Vagina (tissue), 2 donors: Measurements from ENCODE around the gene TES.

Experiments used
- CTCF ChIP-seq, 3 experiments: fragments of 450-650 bp in 2 of 3; fragments of 200-600 bp in 1 of 3; sonication (generic) in 1 of 3; IDR thresholded peaks; one replicate each; pipeline ENCODE4 v1.5.1; 2017 to 2019; ENCODE audit warnings: antibody characterized with exemption in 3 of 3, mild to moderate bottlenecking in 2 of 3, moderate library complexity in 2 of 3
- POLR2A ChIP-seq, 2 donors: fragments of 450-650 bp; IDR thresholded peaks; one replicate each; pipeline ENCODE4 v1.6.1; 2017; ENCODE audit warnings: antibody characterized with exemption in 2 of 2, mild to moderate bottlenecking in 2 of 2, moderate library complexity in 2 of 2
- POLR2AphosphoS5 ChIP-seq, 2 donors: sonication (generic); formaldehyde crosslinking; IDR thresholded peaks; one replicate each; pipeline ENCODE4 v1.9.0; 2017; ENCODE audit warnings: antibody characterized with exemption in 2 of 2, mild to moderate bottlenecking in 2 of 2, low read depth in 1 of 2; ENCODE audit not compliant: insufficient read depth in 1 of 2

DNA sequence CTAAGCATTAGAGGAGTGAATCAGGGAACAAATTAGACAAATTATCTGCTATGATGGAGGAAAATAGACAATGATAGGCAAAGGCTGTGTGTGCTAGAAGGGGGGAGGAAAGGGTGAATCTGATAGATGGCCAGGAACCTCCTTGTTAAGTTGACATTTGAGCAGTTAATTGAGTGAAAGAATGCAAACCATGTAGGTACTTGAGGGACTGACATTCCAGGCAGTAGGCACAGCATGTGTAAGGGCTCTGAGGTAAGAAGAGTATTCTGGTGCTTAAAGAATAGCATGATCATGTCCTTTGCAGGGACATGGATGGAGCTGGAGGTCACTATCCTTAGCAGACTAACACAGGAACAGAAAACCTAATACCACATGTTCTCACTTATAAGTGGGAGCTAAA is 48.6 kb upstream of the TES start:
- TF ChIP-seq CTCF (IDR thresholded peaks at IDR 0.05) (no peak), POLR2A (IDR thresholded peaks at IDR 0.05) (no peak), POLR2AphosphoS5 (IDR thresholded peaks at IDR 0.05; ENCODE audit: insufficient read depth in 1 of 2, low read depth in 1 of 2) (no peak)
